Occipital lobe (tissue), 2 donors: ENCODE measurements around the gene ADSL. TPM values are rescaled to one million over a fixed set of nuclear protein-coding genes. Genes with fewer than 3 reads are reported as not detected.

Experiments used
- DNase-seq: peaks from one replicate; lab custom pipeline; 2025; lab: John Stamatoyannopoulos, UW
- total RNA-seq: library from RNA; depleted of rRNA; stranded (reverse); fragments of >200 nt; gene quantifications from one replicate; pipeline ENCODE4 v1.2.3, GENCODE V29; 2014

Gene ADSL
- total RNA-seq, 1 donor from 2014 or later, result 48.2 TPM

DNA sequence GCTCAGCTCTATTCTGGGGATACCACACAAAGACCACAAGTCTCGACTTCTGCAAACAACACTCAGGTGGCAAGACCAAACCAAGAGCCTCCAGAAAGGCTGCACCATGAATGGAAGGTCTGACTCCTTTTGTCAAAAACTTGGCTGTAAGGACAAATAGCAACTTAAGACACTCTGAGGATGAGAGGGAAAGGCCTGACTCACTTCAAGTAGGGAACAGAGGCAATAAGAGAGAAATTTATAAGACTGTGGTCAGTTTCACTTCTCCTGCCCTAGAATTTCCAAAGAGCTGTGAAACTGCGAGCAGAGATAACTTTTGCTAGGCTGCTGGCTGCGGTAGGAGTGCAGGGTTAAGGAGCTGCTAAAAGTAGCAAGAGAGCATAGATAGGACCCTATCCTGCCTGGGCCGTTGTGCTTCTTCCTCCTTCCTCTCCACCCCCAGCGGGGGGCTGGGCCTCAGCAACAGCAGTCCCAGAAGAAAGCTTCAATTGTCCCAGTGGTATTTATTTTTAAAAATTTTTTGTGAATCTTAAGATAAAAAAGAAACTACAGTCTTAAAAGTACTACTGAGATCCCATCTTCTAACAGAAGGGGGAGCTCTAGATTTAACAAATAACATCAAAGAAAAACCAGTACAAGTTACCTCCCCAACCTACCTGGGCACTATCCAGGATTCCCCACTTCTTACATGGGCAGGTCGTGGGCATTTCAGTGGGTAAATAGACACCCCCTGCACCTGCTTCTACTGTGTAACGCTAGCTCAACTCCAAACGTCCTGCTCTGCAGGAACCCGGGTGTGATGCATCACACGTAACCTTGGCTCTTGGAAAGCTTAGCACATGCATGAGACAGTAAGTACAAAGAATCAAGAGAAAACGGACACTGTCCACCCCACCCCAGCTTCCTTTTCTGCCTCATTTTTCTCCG, 90.5 kb downstream of the ADSL start:
- no peak for DNase-seq

Other genes with a start within 250 kb of the ADSL start
- gene TNRC6B, start 168.6 kb upstream of the ADSL start, total RNA-seq, result 44.3 TPM
- 35.1 TPM for gene SGSM3, start 24.1 kb downstream of the ADSL start, total RNA-seq